Heart left ventricle (tissue), 13 donors: ENCODE measurements around the gene SNED1.

Source experiments
- CTCF ChIP-seq, 12 donors: fragments of 200-600 bp; sonication (generic) in 4 of 12; IDR thresholded peaks; one replicate each; pipeline versions ENCODE4 v1.5.0 to v1.8.0; 2018 to 2022; ENCODE audit warnings: antibody characterized with exemption in 12 of 12, mild to moderate bottlenecking in 5 of 12
- POLR2A ChIP-seq, 2 donors: fragments of 450-650 bp; IDR thresholded peaks; one replicate each; pipeline ENCODE4 v1.6.1; 2017; ENCODE audit warnings: antibody characterized with exemption in 2 of 2, mild to moderate bottlenecking in 2 of 2, moderate library complexity in 2 of 2
- donor health status: ischemic (EF 13 %, LVEDD 7.1; RV severe dilation, severe dysfunction).
- donor health status: DM: no; HTN: yes; CAD: no.
- donor health status: DM: no; HTN: no; CAD: no.
- donor health status: ischemic (EF 25% LVEDD 6.9; RV normal size, moderate dysfunction).
- donor health status: ischemic (EF 25% LVEDD 5.7; RV mildly dilated, moderate dysfunction).
- donor health status: ischemic (EF 35%, LVEDD 5.7; RV mildly dilated, moderate dysfunction).
- donor health status: nonischemic (EF 11% LVEDD 7.7; RV severe dilation, severe dysfunction).
- donor health status: DM: yes; HTN: yes; CAD: no.
- donor health status: PGD.
- donor health status: ischemic (EF 29% LVEDD 5.4; RV normal size, mild dysfunction).
- donor health status: nonischemic (EF 23%, LVEDD 6.1; RV moderate dilation, normal function).

GRCh38 chr2:241003047-241003360, 4.6 kb downstream of the SNED1 start:
- TF ChIP-seq CTCF (IDR thresholded peaks at IDR 0.05) (no peak), POLR2A (IDR thresholded peaks at IDR 0.05) (no peak)
